KMS-11 (cell line): ENCODE results near the gene EFHC2.

Experiments
- H2AFZ ChIP-seq: fragments of 200-600 bp; sonication (generic); 2 replicates; pipeline ENCODE4 v1.6.1; 2016; ENCODE audit warnings: antibody characterized with exemption, mixed run types, low read depth
- H3K27ac ChIP-seq: fragments of 200-600 bp; sonication (generic); 2 replicates; pipeline ENCODE4 v1.6.1; 2016; ENCODE audit warnings: mild to moderate bottlenecking, mixed run types
- H3K27me3 ChIP-seq: fragments of 200-600 bp; sonication (generic); 2 replicates; pipeline ENCODE4 v1.6.1; 2017; ENCODE audit warnings: mild to moderate bottlenecking, low read depth, mixed run types, moderate library complexity; ENCODE audit not compliant: insufficient read depth
- H3K36me3 ChIP-seq: fragments of 200-600 bp; sonication (generic); 2 replicates; pipeline ENCODE4 v1.6.1; 2017; ENCODE audit warnings: mild to moderate bottlenecking, mixed run types; ENCODE audit not compliant: insufficient read depth
- H3K4me1 ChIP-seq: fragments of 200-600 bp; sonication (generic); 2 replicates; pipeline ENCODE4 v1.6.1; 2016; ENCODE audit warnings: mild to moderate bottlenecking, low read depth, mixed run types; ENCODE audit not compliant: poor library complexity, severe bottlenecking
- H3K4me2 ChIP-seq: fragments of 200-600 bp; sonication (generic); 2 replicates; pipeline ENCODE4 v1.7.0; 2016; ENCODE audit warnings: mild to moderate bottlenecking, mixed run types
- H3K4me3 ChIP-seq: fragments of 200-600 bp; sonication (generic); IDR thresholded peaks from 2 replicates; pipeline ENCODE4 v1.6.1; 2017; ENCODE audit warnings: low read depth, low read length, mixed read lengths; ENCODE audit not compliant: insufficient read depth
- H3K79me2 ChIP-seq: fragments of 200-600 bp; sonication (generic); 2 replicates; pipeline ENCODE4 v1.6.1; 2016; ENCODE audit warnings: low read depth, mixed run types; ENCODE audit not compliant: insufficient read depth
- H3K9ac ChIP-seq: fragments of 200-600 bp; sonication (generic); 2 replicates; pipeline ENCODE4 v1.6.1; 2016; ENCODE audit warnings: mild to moderate bottlenecking, mixed run types
- H4K20me1 ChIP-seq: fragments of 200-600 bp; sonication (generic); 2 replicates; pipeline ENCODE4 v1.6.1; 2016; ENCODE audit warnings: mild to moderate bottlenecking, mixed run types; ENCODE audit not compliant: insufficient read depth
- TF ChIP-seq, protein P1 (sequence below): fragments of 200-600 bp; sonication (generic); conservative IDR thresholded peaks from 2 replicates; pipeline ENCODE4 v1.6.1; 2017; ENCODE audit warnings: low read depth, mild to moderate bottlenecking, antibody characterized with exemption, low read length, moderate library complexity, mixed read lengths

EFHC2 gene

DNA sequence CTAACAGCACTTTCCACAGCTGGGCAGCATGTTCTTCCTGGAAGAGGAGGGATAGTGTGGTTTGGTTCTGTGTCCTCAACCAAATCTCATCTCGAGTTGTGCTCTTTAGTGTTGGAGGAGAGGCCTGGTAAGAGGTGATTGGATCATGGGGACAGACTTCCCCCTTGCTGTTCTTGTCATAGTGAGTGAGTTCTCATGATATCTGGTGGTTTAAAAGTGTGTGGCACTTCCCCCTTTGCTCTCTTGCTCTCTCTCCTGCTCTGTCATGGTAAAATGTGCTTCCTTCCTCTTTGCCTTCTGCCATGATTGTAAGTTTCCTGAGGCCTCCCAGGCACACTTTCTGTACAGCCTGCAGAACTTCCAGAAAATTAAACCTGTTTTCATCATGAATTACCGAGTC, 236.6 kb downstream of the EFHC2 start:
- no peaks in the 10 kb centered on the region for H3K27me3 ChIP-seq
- no peak overlapping the region for H3K9ac ChIP-seq
- H4K20me1 ChIP-seq: no peaks in the 10 kb centered on the region
- H3K27ac ChIP-seq: no peak overlapping the region
- H2AFZ ChIP-seq: no peak overlapping the region
- H3K36me3 ChIP-seq: no peaks in the 10 kb centered on the region
- no peak overlapping the region for H3K4me2 ChIP-seq
- H3K4me1 ChIP-seq: no peaks in the 10 kb centered on the region
- H3K79me2 ChIP-seq: no peaks in the 10 kb centered on the region
- H3K4me3 ChIP-seq: no peak overlapping the region
- TF ChIP-seq, protein P1, sequence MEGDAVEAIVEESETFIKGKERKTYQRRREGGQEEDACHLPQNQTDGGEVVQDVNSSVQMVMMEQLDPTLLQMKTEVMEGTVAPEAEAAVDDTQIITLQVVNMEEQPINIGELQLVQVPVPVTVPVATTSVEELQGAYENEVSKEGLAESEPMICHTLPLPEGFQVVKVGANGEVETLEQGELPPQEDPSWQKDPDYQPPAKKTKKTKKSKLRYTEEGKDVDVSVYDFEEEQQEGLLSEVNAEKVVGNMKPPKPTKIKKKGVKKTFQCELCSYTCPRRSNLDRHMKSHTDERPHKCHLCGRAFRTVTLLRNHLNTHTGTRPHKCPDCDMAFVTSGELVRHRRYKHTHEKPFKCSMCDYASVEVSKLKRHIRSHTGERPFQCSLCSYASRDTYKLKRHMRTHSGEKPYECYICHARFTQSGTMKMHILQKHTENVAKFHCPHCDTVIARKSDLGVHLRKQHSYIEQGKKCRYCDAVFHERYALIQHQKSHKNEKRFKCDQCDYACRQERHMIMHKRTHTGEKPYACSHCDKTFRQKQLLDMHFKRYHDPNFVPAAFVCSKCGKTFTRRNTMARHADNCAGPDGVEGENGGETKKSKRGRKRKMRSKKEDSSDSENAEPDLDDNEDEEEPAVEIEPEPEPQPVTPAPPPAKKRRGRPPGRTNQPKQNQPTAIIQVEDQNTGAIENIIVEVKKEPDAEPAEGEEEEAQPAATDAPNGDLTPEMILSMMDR: no peak

DNA sequence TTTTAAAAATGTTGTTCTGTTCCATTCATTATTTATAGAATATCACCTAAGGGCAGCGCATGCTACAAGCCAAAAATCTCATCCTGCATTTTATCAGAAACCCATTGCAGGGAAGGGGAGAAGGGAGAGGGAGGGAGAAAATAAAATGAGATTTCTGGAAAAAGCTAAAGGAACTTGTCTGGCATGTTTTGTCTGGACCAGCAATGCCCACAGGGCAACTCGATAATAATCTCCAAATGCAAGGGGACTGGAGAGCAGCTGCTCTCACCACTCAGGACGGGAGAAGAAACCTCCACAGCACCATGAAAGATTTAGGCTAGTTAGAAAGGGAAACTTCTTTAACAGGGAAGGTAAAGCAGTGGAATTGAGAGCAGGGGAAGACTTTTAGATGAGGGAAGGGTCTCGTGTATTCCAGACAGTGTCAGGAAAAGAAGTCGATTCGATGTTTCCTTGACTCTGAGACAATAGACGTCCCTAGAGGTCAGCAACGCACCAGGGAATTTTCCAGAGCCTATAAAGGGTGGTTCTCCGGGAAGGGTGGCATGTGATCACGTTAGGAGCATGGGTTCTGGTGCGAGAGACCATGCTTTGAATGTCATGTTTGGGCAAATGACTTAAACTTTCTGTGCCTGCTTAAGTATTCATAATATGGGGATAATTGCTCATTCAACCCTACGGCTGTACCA, 238.1 kb downstream of the EFHC2 start:
- H3K9ac ChIP-seq: no peak overlapping the region
- TF ChIP-seq, protein P1: no peak
- no peak overlapping the region for H3K4me2 ChIP-seq
- H3K27ac ChIP-seq: no peak overlapping the region
- no peaks in the 10 kb centered on the region for H3K27me3 ChIP-seq
- H3K4me3 ChIP-seq: no peak overlapping the region
- no peaks in the 10 kb centered on the region for H3K36me3 ChIP-seq
- H3K79me2 ChIP-seq: no peaks in the 10 kb centered on the region
- no peak overlapping the region for H2AFZ ChIP-seq
- H3K4me1 ChIP-seq: no peaks in the 10 kb centered on the region
- H4K20me1 ChIP-seq: no peaks in the 10 kb centered on the region

DNA sequence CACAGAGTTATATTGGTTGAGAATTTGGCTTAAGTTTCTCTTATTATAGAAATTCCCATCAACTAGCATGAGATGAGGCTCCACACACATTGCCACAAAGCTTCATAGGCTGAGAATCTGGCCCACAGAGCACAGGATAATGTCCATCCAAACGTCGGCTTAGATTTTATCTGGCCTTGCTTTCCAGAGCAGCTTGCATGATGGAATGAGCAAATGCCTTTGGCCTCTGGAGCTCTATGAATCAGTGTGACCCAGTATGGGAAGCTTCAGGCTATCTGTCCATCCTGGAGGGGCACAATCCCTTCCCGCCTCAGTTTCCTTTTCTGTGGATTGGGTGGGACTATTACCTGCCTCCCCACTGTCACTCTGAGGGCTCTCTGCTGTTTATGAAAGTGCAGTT, 238.8 kb downstream of the EFHC2 start:
- no peak overlapping the region for H3K27ac ChIP-seq
- H4K20me1 ChIP-seq: no peaks in the 10 kb centered on the region
- H3K27me3 ChIP-seq: no peaks in the 10 kb centered on the region
- H3K36me3 ChIP-seq: no peaks in the 10 kb centered on the region
- H3K4me2 ChIP-seq: no peak overlapping the region
- H3K4me3 ChIP-seq: no peak overlapping the region
- no peaks in the 10 kb centered on the region for H3K79me2 ChIP-seq
- H2AFZ ChIP-seq: no peak overlapping the region
- H3K9ac ChIP-seq: no peak overlapping the region
- TF ChIP-seq, protein P1: no peak
- no peaks in the 10 kb centered on the region for H3K4me1 ChIP-seq

DNA sequence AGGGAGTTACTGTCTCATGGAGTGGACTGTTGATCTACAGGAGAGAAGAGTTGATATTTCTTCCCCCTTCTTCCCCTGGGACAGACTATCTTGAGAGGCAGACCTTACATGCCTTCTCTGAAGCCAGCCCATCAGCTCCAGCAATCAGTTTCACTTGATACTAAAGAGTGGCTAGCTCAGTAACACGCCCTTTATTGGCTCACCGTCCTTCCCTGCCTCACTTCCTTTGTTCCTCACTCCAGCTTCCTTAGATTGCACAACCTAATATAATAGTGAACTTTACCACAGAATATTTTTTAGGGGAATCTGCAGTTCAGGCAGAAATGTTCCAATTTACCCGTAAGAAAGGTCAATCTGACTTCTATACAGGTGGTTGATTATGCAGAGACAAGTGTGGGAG, 242.2 kb downstream of the EFHC2 start:
- no peak overlapping the region for H3K9ac ChIP-seq
- no peak overlapping the region for H2AFZ ChIP-seq
- H3K4me3 ChIP-seq: no peak overlapping the region
- H3K27me3 ChIP-seq: no peaks in the 10 kb centered on the region
- no peak overlapping the region for H3K27ac ChIP-seq
- no peaks in the 10 kb centered on the region for H3K4me1 ChIP-seq
- H4K20me1 ChIP-seq: no peaks in the 10 kb centered on the region
- H3K4me2 ChIP-seq: no peak overlapping the region
- H3K79me2 ChIP-seq: no peaks in the 10 kb centered on the region
- no peaks in the 10 kb centered on the region for H3K36me3 ChIP-seq
- TF ChIP-seq, protein P1: no peak
